Psoas muscle (tissue), 8 donors: ENCODE results near the gene NLRP9. TPM values are rescaled to one million over a fixed set of nuclear protein-coding genes. Genes with fewer than 3 reads are reported as not detected.

Source experiments
- ATAC-seq, 4 donors: fragments of 200-7000 bp; cut with Tn5 transposase; one replicate each; pipeline ENCODE4 v1.9.1; 2020; ENCODE audit warnings: moderate library complexity in 3 of 4, mild to moderate bottlenecking in 2 of 4
- DNase-seq, 2 donors: peaks; one replicate each; pipeline ENCODE4 v3.0.0-alpha.2; 2020
- H3K27ac ChIP-seq: fragments of 200-600 bp; one replicate; pipeline ENCODE4 v1.8.0; 2022
- H3K27me3 ChIP-seq, 3 donors: fragments of 200-600 bp in 1 of 3; one replicate each; pipeline versions ENCODE4 v1.6.1 to v1.8.0; 2013 to 2022; ENCODE audit warnings: low read length in 2 of 3, mild to moderate bottlenecking in 2 of 3, moderate library complexity in 1 of 3; ENCODE audit not compliant: insufficient read depth in 3 of 3
- H3K36me3 ChIP-seq, 2 donors: fragments of 200-600 bp in 1 of 2; one replicate each; pipeline versions ENCODE4 v1.6.1 to v1.8.0; 2013 to 2022; ENCODE audit warnings: low read depth in 1 of 2, mild to moderate bottlenecking in 1 of 2, moderate library complexity in 1 of 2; ENCODE audit not compliant: insufficient read depth in 1 of 2
- H3K4me1 ChIP-seq: fragments of 200-600 bp; one replicate; pipeline ENCODE4 v1.8.0; 2022
- H3K4me3 ChIP-seq: fragments of 200-600 bp; one replicate; pipeline ENCODE4 v1.8.0; 2022; ENCODE audit warnings: mild to moderate bottlenecking
- H3K9me3 ChIP-seq: fragments of 200-600 bp; one replicate; pipeline ENCODE4 v1.8.0; 2022
- CTCF ChIP-seq: fragments of 200-600 bp; IDR thresholded peaks from one replicate; pipeline ENCODE4 v1.8.0; 2022; ENCODE audit warnings: antibody characterized with exemption
- WGBS, 3 donors: extraction: QIAGEN DNeasy Blood & Tissue Kit; methylation state at CpG; one replicate each; pipeline versions ENCODE4 v1.1.6 to v1.1.7; 2013; 5-methylcytosine and 5-hydroxymethylcytosine counted together
- intact Hi-C, 2 donors: fragments of 100-400 bp; cut with DNase I; formaldehyde crosslinking; loops; one replicate each; pipeline versions ENCODE4 v1.11.0 to v1.14.2; 2022
- polyA plus RNA-seq, 3 donors: library from polyadenylated mRNA; stranded (reverse); fragments of 200-250 nt; gene quantifications; one replicate each; pipeline ENCODE4 v1.2.3, GENCODE V29; 2013
- total RNA-seq, 4 donors: library from RNA; stranded (reverse); fragmentation: NEBNext Ultra II Directional in 2 of 4; extraction: Animal tissue kit (Norgen Biotek cat#: 25700) in 2 of 4; gene quantifications; one replicate each; pipeline versions ENCODE4 v1.2.1 to v1.2.4, GENCODE V29; 2021 to 2023
- donor health status: healthy with polysubstance abuse.
- donor health status: DM: no; HTN: no; CAD: no; lungs with moderate emphysema.
- donor health status: Bipolar disorder and iron deficiency.
- donor health status: healthy.
- donor health status: DM: yes; HTN: yes; CAD: no.
- donor health status: DM: no; HTN: no; CAD: no.
- donor health status: DM: no; HTN: no; CAD: no.
- donor health status: DM: yes; HTN: yes; CAD: no.

NLRP9 gene
- total and polyA plus RNA-seq, 7 donors, result not detected

- WGBS, 3 donors, result 89 to 93% (median 92%) methylated on average over 6 of the region's 6 CpGs
- ATAC-seq (no peak), DNase-seq (peak in 1 of 2 donors; percentile 23)
- no peak overlapping the region for H3K27ac ChIP-seq
- no peaks in the 10 kb centered on the region for H3K4me1 ChIP-seq
- H3K4me3 ChIP-seq, result no peak overlapping the region
- peaks cover 5 to 83% of the 10 kb centered on the region in 2 donors for H3K36me3 ChIP-seq
- intact Hi-C loops, result no loop called here
- TF ChIP-seq CTCF, result no peak
- H3K27me3 ChIP-seq, result no peaks in the 10 kb centered on the region
- no peaks in the 10 kb centered on the region for H3K9me3 ChIP-seq
Measured at GRCh38 chr19:55685776-55686175, 52.4 kb downstream of the NLRP9 start.

GRCh38 chr19:55684946-55685681 lies 53.1 kb downstream of the NLRP9 start:
- no peaks in the 10 kb centered on the region for H3K9me3 ChIP-seq
- H3K27ac ChIP-seq, result no peak overlapping the region
- H3K27me3 ChIP-seq, result no peaks in the 10 kb centered on the region
- H3K36me3 ChIP-seq, result peaks cover 6 to 83% of the 10 kb centered on the region in 2 donors
- DNase-seq, result peak; percentile 10 to 45
- intact Hi-C loops, result no loop called here
- 91 to 94% (median 93%) methylated on average over 60 of the region's 60 CpGs for WGBS, 3 donors
- no peak for ATAC-seq
- no peak for TF ChIP-seq CTCF
- no peak overlapping the region for H3K4me3 ChIP-seq
- H3K4me1 ChIP-seq, result no peaks in the 10 kb centered on the region

DNA sequence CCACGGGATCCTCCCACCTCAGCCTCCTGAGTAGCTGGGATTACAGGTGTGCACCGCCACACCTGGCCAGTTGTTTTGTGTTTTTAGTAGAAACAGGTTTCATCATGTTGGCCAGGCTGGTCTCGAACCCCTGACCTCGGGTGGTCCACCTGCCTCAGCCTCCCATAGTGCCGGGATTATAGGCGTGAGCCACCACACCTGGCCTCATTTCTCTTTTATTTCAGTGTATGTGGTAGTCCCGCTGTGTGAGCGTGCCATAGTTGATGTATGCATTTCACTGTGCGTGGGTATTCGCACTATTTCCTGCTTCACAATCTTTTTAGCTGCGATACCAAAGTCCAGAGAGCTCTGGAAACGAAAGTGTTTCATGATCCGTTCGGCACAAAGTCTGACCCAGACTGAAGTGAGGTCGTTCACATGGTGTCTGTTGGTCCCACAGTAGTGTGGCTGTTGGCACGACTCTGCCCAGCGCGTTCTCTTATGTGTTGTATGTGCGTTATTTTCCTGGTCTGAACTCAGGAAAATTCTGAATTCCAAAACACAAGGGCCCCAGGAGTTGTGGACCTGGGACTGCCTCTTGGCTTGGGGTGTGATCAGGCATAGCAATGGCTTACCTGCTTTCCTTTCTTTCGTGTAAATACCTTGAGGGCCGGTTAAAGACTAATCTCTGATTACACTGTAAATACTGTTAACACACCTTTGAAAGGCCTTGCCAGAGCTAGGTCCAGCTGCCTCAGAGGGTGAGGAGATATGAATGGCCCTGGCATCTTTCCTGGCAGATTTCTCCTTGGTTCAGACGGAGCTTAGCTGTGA lies 54.5 kb downstream of the NLRP9 start:
- H3K36me3 ChIP-seq, result peaks cover 6 to 83% of the 10 kb centered on the region in 2 donors
- WGBS, 3 donors, result 90 to 92% (median 90%) methylated on average over 22 of the region's 22 CpGs

More for the DNA sequence above, 54.5 kb downstream of the NLRP9 start:
- Histone ChIP-seq H3K4me1 (no peaks in the 10 kb centered on the region), H3K27ac (no peak overlapping the region), H3K27me3 (no peaks in the 10 kb centered on the region), H3K9me3 (no peaks in the 10 kb centered on the region), H3K4me3 (no peak overlapping the region)
- DNase-seq (peak in 1 of 2 donors; percentile 2), ATAC-seq (no peak)
- intact Hi-C loops, result no loop called here
- TF ChIP-seq CTCF, result no peak
